DOHH2 (cell line): ENCODE measurements around the gene SLC35B2.

ENCODE experiments used
- CTCF ChIP-seq: fragments of 200-600 bp; sonication (generic); IDR thresholded peaks from one replicate; pipeline ENCODE4 v1.5.1; 2014; ENCODE audit warnings: antibody characterized with exemption, mild to moderate bottlenecking, low read depth, low read length; ENCODE audit not compliant: poor library complexity, severe bottlenecking
- EZH2phosphoT487 ChIP-seq: fragments of 200-600 bp; sonication (generic); IDR thresholded peaks from 2 replicates; pipeline ENCODE4 v1.6.1; 2017; ENCODE audit warnings: borderline replicate concordance, mild to moderate bottlenecking, antibody characterized with exemption, low read length, moderate library complexity, mixed read lengths

- TF ChIP-seq CTCF (no peak), EZH2phosphoT487 (no peak)
Observed at GRCh38 chr6:44250067-44250717, 7.1 kb downstream of the SLC35B2 start.
